A375 (cell line): ENCODE data around the gene NT5DC1. TPM values are rescaled to one million over a fixed set of nuclear protein-coding genes. Genes with fewer than 3 reads are reported as not detected.

ENCODE experiments used
- total RNA-seq: library from RNA; depleted of rRNA; stranded (reverse); fragments of >200 nt; shearing (Covaris generic); gene quantifications from 2 replicates; pipeline ENCODE4 v1.2.3, GENCODE V29; 2014; rRNA removed

The NT5DC1 gene
- total RNA-seq = 4.5 and 7.8 TPM in 2 replicates

DNA sequence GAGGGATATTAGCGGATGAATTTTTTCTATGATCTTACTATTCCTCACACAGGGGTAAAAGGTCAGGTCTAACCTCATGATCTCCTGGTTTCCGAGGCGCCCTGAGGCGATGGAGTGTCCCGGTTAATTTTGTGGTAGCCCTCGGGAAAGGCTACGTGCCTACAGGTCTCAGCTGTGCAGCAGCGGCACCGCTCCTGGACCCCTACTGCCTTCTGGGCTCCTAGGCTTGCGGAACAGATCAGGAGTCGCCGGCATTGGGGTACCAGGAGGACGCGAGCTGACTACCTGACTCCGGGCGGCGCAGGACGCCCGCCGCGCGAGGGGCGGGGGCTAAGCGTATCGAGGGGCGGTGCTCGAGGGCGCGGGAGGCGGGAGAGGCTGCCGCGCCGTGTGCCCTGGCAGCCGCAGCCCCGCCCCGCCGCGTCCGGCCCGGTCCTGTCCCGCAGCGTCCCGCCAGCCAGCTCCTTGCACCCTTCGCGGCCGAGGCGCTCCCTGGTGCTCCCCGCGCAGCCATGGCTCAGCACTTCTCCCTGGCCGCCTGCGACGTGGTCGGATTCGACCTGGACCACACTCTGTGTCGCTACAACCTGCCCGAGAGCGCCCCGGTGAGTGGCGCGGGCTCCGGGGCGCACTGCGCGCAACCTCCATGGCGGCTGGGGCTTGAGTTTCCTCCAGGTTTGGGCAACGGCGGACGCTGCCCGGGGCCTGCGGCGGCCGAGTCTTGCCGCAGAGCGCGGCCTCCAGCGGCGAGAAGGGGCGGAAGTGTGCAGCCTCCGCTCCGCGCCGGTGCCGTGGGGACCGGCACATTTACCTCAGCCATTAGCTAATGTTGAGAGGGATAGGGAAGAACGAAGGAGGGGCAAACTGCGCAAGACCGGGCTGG lies at the start of gene NT5DC1:
Gene NT5DC1, plus strand, starts transcription at position 435 of the 883 bp plus-strand sequence. Its CDS starts 78 bp downstream, at position 513.

DNA sequence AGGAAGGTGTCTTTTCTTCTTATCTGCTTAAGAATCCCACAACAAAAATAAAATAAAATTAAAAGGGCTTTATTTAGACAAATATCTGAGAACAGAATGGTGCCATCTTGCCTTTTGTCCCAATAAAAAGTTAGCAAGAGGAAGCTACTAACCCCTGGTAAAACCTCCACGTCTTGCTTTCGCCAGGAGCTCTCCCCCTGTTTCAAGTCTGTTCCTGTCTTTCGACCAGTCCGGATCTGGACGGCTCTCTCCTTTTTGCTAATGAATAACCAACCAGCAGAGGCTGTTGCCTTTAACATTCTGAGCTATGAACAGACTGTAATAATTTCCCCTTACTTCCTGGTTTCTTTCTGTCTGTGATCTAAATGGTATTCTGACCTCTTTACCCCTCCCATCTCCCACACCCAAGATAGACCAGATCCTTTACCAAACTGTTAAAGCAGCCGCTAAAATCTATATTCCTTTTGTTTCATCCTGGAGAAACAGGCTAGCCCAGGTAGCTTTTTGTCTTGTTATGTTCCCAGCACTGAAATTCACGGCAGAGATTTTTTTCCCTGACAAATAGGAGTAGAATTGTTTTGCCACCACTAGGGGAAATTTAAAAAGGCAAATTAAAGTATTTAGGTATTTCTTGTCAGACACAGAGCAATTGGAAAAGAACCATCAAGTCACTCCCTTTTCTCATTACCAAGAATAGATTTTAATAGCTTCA lies 39.9 kb upstream of the NT5DC1 start, which contains the start of gene FRK:
Gene FRK, minus strand, starts transcription at position 320 of the 712 bp plus-strand sequence. CDS start 580 bp downstream, outside the sequence.

GRCh38 chr6:116126032-116126431 lies 25.4 kb downstream of the NT5DC1 start, which contains the start of gene COL10A1:
TSS of gene COL10A1 (minus strand) at chr6:116126132. CDS start at chr6:116125492, 640 bp downstream.

DNA sequence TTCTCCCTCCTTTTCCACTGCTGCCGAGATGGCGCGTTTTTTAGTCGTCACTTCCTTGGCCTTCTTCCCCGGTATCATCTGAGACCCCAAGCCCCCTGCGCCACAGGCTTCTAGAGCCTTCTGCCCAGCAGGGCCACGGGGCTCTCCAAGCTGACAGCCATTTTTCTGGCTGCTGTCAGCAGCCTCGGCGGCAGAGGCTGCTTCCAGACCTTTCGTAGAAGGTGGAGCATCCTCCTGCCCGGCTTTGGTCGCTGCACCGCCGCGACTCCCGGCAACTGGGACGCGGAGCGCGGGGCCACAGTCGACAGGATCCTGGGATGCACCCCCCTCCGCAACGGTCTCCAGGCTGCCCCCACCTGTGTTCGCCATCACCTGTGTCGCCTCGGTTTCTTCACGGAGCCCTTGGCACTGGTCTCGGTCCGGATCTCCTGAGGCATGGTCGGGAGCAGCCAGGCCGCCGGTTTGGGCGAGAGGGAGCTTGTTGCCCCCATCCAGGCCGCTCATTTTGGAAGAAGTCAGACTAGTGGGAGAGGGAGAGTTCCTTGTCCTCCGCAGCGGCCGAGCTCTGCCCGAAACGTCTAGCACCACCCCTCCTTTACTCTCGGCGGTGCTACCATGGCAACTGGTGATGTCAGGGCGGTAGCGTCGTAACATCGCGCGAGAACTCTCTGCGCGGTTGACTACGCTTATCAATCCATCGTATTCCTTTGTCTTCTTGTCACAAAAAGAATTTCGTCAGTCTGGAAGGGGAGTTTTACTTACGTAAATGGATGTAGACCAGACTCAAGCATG lies 153.0 kb downstream of the NT5DC1 start, which contains the start of gene TSPYL4:
Gene TSPYL4, minus strand, starts transcription at position 571 of the 792 bp plus-strand sequence. Its CDS starts 67 bp downstream, at position 504.

DNA sequence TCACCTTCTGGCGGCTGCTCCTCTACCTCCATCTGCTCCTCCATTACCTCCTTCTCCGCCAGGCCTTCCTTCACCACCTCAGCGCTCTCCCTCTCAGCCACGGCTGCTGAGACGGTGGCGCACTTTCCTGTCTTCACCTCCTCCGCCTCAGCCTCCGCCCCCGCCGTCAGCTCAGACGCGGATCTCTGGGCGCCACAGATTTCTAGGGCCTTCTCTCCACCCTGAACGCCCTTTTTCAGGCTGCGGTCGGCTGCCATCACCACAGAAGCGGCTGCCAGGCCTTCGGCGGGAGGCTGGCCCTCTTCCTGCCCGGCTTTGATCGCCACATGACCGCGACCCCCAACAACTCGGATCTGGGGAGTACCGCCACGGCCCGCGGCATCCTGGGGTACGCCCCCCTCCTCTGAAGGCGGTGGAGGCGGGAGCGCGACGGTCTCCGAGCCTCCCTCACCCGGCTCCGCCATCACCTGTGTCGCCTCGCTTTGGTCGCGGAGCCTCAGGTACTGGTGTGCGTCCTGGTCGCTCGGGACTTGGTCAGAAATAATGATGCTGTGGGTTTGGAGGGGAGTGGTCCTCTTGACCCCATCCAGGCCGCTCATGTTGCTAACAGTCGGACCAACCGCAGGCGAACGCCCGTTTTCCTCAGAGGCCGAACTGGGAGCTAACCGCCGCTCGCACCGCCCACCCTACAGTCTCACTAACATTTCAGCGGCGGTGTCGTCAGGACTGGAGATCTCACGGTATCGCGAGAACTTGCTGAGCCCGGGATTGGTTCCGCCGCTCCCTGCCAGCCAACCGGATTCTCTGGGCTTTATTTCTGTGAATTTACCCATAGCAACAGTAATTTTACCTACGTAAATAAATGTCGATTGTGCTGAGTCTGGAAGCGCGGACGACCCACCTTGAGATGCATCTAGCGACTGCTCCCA lies 178.8 kb downstream of the NT5DC1 start, which contains the start of gene TSPYL1:
Gene TSPYL1, minus strand, starts transcription at position 699 of the 929 bp plus-strand sequence. Its CDS starts 100 bp downstream, at position 599.

Other genes with a start within 250 kb of the NT5DC1 start
- gene FRK, start 40.0 kb upstream of the NT5DC1 start, total RNA-seq = 0.03 and 0.04 TPM in 2 replicates
- not detected in 2 replicates for gene COL10A1, start 25.3 kb downstream of the NT5DC1 start, total RNA-seq
- 13.9 and 14.3 TPM in 2 replicates for gene TSPYL4, start 153.2 kb downstream of the NT5DC1 start, total RNA-seq
- gene TSPYL1, start 179.1 kb downstream of the NT5DC1 start, total RNA-seq = 25.2 and 29.4 TPM in 2 replicates